GM12873 (cell line): ENCODE measurements around the gene RET.

Experiments
- CTCF ChIP-seq: IDR thresholded peaks from 2 replicates; pipeline ENCODE4 v1.5.1; 2012; ENCODE audit warnings: low read depth, mild to moderate bottlenecking, moderate library complexity, low read length, control low read depth; ENCODE audit not compliant: insufficient read depth; ENCODE audit errors: missing control alignments

Gene RET

GRCh38 chr10:43136995-43137716 is 60.3 kb downstream of the RET start:
- TF ChIP-seq CTCF, result no peak

- TF ChIP-seq CTCF, result no peak
Observed at GRCh38 chr10:43137717-43138020, 60.8 kb downstream of the RET start.

DNA sequence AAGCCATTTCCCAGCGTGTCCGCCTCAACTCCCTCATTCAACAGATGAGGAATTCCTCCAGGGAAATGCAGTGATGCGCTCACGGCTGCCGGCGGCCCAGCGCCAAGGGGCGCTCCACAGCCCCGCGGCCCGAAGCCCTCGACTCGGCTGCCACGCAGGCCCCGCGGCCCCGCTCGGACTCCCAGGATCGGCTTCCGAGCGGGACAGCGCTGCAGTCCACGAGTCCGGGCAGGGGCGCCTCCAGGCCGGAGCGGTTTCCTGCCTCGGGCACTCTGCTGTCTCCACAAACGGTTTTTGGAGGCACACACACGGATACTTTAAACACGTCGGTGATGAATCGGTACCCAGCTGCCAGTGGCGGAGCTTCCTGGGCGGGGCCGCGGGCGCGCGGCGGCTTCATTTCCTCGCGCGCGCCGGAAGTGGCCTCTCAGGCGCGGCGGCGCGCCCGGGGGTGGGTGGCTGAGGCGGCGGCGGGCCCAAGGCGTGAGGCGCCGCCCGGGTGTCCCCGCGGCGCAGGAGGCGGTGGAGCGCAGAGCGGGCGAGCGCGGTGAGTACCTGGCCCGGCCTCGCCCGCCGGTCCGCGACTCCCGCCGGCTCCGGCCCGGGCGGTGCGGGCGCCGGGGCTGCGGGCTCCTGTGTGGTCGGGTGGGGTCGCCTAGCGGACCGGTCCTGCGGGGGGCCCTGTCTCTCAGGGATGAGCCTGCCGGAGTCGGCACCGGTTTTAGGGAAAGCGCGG is 61.3 kb downstream of the RET start, which contains the start of gene CSGALNACT2:
TSS of gene CSGALNACT2 (plus strand) at position 425 of the 736 bp plus-strand sequence. CDS start 16,705 bp downstream, outside the sequence.
- TF ChIP-seq CTCF, result no peak

DNA sequence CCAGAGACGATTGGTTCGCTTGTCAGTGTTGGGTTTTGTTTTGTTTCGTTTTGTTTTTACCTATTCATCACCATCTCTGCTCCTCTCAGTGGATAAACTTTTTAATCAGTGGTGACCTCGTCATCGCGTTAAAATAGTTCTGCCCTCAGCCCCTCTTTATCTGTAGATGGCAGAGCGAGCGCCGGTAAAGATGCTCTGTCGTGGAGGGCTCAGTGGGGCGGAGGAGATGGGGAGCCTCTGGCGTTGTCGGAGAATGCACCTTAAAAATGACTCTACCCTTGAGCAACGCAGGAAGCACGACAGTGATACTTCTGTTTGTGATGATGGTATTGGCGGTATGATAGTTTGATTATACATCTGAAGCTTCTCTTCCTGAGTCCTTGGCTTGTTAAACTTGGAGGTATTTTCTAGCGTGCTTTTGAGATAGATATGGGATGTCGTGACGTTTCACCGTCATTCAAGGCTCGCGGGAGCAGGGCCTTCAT is 61.9 kb downstream of the RET start:
- TF ChIP-seq CTCF, result no peak

GRCh38 chr10:43141421-43141820 is 64.6 kb downstream of the RET start:
- no peak for TF ChIP-seq CTCF

DNA sequence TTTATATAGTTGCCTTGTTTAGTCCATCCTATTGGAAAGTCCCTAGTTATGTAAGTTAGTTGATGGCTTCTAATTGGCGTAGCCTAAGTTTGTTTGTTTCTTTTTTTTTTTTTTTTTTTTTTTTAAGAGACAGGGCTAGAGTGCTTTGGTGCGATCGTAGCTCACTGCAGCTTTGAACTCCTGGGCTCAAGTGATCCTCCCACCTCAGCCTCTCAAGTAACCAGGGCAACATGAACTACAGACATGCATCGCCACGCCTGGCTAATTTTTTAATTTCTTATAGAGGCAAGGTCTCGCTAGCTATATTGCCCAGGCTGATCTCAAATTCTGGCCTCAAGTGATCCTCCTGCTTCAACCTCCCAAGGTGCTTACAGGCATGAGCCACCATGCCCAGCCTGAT is 68.4 kb downstream of the RET start:
- TF ChIP-seq CTCF, result no peak

- TF ChIP-seq CTCF, result no peak
Observed at GRCh38 chr10:43151371-43151770, 74.5 kb downstream of the RET start.
